SJSA1 (cell line): ENCODE measurements around the gene STK16. TPM values are rescaled to one million over a fixed set of nuclear protein-coding genes. Genes with fewer than 3 reads are reported as not detected.
"Not testable (repeated sequence)": the region's sequence is repeated elsewhere in the genome, so short reads cannot be mapped to it uniquely, and the experiment has no call there.

ENCODE experiments used
- DNase-seq, 2 experiments: peaks; one replicate each; pipeline ENCODE4 v3.0.0-alpha.2; 2015 to 2020; ENCODE audit warnings: low spot score in 2 of 2, low read depth in 1 of 2
- H3K27ac ChIP-seq: fragments of 250-450 bp; sonication (Bioruptor Pico); 2 replicates; pipeline ENCODE4 v1.5.1; 2020; ENCODE audit warnings: mild to moderate bottlenecking, moderate library complexity
- H3K27me3 ChIP-seq: fragments of 250-450 bp; sonication (Bioruptor Pico); replicated peaks from 2 replicates; pipeline ENCODE4 v1.5.1; 2020; ENCODE audit warnings: mild to moderate bottlenecking, moderate library complexity
- H3K36me3 ChIP-seq: fragments of 250-450 bp; sonication (Bioruptor Pico); 2 replicates; pipeline ENCODE4 v1.5.1; 2020; ENCODE audit warnings: mild to moderate bottlenecking
- H3K4me1 ChIP-seq: fragments of 250-450 bp; sonication (Bioruptor Pico); replicated peaks from 2 replicates; pipeline ENCODE4 v1.6.1; 2021; ENCODE audit warnings: mild to moderate bottlenecking
- H3K4me3 ChIP-seq: fragments of 250-450 bp; sonication (Bioruptor Pico); 2 replicates; pipeline ENCODE4 v1.5.1; 2020; ENCODE audit warnings: mild to moderate bottlenecking
- H3K9me3 ChIP-seq: fragments of 250-450 bp; sonication (Bioruptor Pico); replicated peaks from 2 replicates; pipeline ENCODE4 v1.5.1; 2020; ENCODE audit warnings: mild to moderate bottlenecking
- total RNA-seq: library from RNA; depleted of rRNA; stranded (reverse); fragments of >200 nt; shearing (Covaris generic); gene quantifications from 2 replicates; pipeline ENCODE4 v1.2.3, GENCODE V29; 2014

The STK16 gene
- total RNA-seq, 1 experiment from 2014 or later, result 18.6 TPM

- peaks cover 28% of the 10 kb centered on the region for H3K4me1 ChIP-seq
- H3K4me3 ChIP-seq, result peak within 1 kb of the TSS; percentile 19
- H3K36me3 ChIP-seq, result no peaks in the 10 kb centered on the region
- peaks cover 47% of the 10 kb centered on the region for H3K27me3 ChIP-seq
- H3K9me3 ChIP-seq, result peaks cover 4% of the 10 kb centered on the region
- peak in 1 of 2 experiments; percentile 55 for DNase-seq
- no peak within 1 kb of the TSS for H3K27ac ChIP-seq
Measured at GRCh38 chr2:219253753-219254589, 8.7 kb downstream of the STK16 start, which contains the start of gene TUBA4A. Gene TUBA4A (minus strand): TSS chr2:219253918. CDS start chr2:219253858, 60 bp downstream.

DNA sequence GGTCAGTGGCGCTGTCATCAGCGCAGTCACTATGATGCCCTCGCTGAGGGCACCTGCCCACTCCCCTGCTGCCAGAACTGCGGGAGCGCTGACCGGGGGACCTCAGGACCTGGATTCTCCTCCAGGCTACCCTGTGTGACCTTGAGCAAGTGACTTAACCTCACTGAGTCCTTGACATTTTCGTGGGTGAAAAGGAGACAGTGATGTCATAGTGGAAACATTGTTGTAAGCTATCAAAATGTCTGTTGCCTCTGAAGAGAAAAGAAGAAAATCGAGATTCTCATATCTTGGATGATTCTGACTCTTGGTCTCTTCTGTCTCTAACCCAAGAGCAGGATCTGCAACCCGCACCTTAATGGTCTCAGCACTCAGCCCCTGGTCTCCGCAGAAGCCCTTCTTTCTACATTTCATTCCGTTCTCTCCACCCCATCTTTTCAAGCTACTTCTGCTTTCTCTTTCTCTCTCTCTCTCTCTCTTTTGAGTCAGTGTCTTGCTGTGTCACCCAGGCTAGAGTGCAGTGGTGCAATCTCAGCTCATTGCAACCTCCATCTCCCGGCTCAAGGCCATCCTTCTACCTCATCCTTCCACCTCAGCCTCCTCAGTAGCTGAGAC, 9.4 kb downstream of the STK16 start:
- Histone ChIP-seq H3K27ac (no peak overlapping the region), H3K4me1 (peaks cover 21% of the 10 kb centered on the region), H3K4me3 (peak overlapping the region; percentile 19), H3K27me3 (peaks cover 49% of the 10 kb centered on the region), H3K9me3 (peaks cover 4% of the 10 kb centered on the region), H3K36me3 (no peaks in the 10 kb centered on the region)
- no peak for DNase-seq

DNA sequence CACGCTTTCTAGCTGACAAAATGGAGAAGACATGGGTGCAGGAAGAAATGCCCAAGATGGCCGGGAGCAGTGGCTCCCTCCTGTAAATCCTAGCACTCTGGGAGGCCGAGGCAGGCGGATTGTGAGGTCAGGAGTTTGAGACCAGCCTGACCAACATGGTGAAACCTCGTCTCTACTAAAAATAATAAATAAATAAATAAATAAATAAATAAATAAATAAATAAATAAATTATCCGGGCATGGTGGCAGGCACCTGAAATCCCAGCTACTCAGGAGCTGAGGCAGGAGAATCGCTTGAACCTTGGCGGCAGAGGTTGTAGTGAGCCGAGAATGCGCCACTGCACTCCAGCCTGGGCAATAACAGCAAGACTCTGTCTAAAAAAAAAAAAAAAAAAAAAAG, 13.7 kb downstream of the STK16 start:
- not testable (repeated sequence) for H3K4me1 ChIP-seq, H3K4me3 ChIP-seq, H3K36me3 ChIP-seq, H3K9me3 ChIP-seq, H3K27ac ChIP-seq, DNase-seq
- peaks cover 41% of the 10 kb centered on the region for H3K27me3 ChIP-seq

GRCh38 chr2:219261024-219261855, 16.0 kb downstream of the STK16 start:
- no peak overlapping the region for H3K27ac ChIP-seq
- H3K27me3 ChIP-seq, result peaks cover 20% of the 10 kb centered on the region
- no peak for DNase-seq
- H3K4me1 ChIP-seq, result no peaks in the 10 kb centered on the region
- no peaks in the 10 kb centered on the region; the same call in 1 of the 2 replicates for H3K9me3 ChIP-seq
- no peak overlapping the region for H3K4me3 ChIP-seq
- no peaks in the 10 kb centered on the region for H3K36me3 ChIP-seq

DNA sequence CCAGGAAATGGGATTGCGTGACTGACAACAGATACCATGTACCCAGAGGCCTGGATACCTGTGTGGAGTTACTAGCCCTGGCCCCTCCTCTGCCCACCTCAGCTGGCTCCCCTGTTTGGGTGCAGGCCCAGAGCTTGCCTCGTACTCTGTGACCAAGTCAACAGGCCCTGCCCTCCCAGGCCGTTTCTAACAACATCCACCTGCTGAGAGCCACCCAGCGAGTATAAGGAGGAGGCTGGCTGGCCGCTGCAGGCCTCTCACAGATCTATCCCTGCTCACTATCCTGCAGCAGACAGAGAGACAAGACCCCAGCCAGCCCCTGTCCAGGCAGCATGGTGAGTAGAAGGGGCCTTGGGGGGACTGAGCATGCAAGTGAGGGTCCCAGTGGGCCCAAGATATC, 21.0 kb downstream of the STK16 start:
- H3K4me1 ChIP-seq, result no peaks in the 10 kb centered on the region
- peaks cover 1% of the 10 kb centered on the region; the same call in 1 of the 2 replicates for H3K27me3 ChIP-seq
- H3K27ac ChIP-seq, result no peak overlapping the region
- no peak overlapping the region for H3K4me3 ChIP-seq
- no peak for DNase-seq
- H3K9me3 ChIP-seq, result no peaks in the 10 kb centered on the region; the same call in 1 of the 2 replicates
- no peaks in the 10 kb centered on the region for H3K36me3 ChIP-seq

- Histone ChIP-seq H3K27ac (no peak overlapping the region), H3K36me3 (no peaks in the 10 kb centered on the region), H3K27me3 (no peaks in the 10 kb centered on the region), H3K4me3 (no peak overlapping the region), H3K4me1 (no peaks in the 10 kb centered on the region), H3K9me3 (no peaks in the 10 kb centered on the region; the same call in 1 of the 2 replicates)
- no peak for DNase-seq
Measured at GRCh38 chr2:219266886-219267285, 21.6 kb downstream of the STK16 start.

DNA sequence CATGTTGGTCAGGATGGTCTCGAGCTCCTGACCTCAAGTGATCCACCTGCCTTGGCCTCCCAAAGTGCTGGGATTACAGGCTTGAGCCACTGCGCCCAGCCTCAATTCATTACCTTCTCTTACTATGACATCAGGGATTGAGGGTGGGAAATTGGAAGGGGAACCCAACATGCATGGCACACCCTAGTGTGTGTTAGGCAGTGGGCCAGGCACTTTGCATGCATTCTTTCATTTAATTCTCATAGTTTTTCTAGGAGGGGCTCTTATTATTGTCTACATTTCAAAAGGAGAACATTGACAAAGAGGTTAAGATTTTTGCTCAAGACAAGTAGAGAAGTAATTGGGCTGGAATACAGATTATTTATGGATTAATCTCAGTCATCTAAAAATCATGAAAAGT, 23.0 kb downstream of the STK16 start:
- DNase-seq, result no peak
- Histone ChIP-seq H3K9me3 (no peaks in the 10 kb centered on the region; the same call in 1 of the 2 replicates), H3K27me3 (no peaks in the 10 kb centered on the region), H3K27ac (no peak overlapping the region), H3K4me3 (no peak overlapping the region), H3K36me3 (no peaks in the 10 kb centered on the region), H3K4me1 (peaks cover 5% of the 10 kb centered on the region)

- H3K27me3 ChIP-seq, result no peaks in the 10 kb centered on the region
- no peak overlapping the region for H3K4me3 ChIP-seq
- peaks cover 17% of the 10 kb centered on the region for H3K4me1 ChIP-seq
- H3K36me3 ChIP-seq, result no peaks in the 10 kb centered on the region
- no peaks in the 10 kb centered on the region for H3K9me3 ChIP-seq
- H3K27ac ChIP-seq, result no peak overlapping the region
- DNase-seq, result no peak
Measured at GRCh38 chr2:219269362-219270054, 24.2 kb downstream of the STK16 start.

DNA sequence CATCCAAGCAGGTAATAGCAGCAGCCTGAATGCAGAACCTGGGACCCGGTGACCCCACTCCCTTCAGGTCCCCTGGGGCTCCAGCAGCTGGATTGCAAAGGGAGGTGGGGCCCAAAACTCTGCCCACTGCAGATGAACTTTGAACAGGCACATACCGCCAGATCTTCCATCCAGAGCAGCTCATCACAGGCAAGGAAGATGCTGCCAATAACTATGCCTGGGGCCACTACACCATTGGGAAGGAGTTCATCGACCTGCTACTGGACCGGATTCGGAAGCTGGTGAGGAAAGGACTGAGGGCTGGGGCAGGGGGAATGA, 24.7 kb downstream of the STK16 start:
- Histone ChIP-seq H3K4me1 (peaks cover 22% of the 10 kb centered on the region), H3K27me3 (no peaks in the 10 kb centered on the region), H3K36me3 (no peaks in the 10 kb centered on the region), H3K9me3 (no peaks in the 10 kb centered on the region), H3K27ac (no peak overlapping the region), H3K4me3 (no peak overlapping the region)
- no peak for DNase-seq

DNA sequence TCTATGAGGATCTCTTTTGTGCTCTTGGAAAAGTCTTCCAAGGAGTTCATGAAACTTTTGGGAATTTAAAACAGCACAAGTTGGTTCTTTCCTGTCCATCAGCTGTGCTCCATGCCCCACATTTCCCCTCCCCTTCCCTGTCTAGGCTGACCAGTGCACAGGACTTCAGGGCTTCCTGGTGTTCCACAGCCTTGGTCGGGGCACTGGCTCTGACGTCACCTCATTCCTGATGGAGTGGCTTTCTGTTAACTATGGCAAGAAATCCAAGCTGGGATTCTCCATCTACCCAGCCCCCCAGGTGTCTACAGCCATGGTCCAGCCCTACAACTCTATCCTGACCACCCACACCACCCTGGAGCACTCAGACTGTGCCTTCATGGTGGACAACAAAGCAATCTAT, 25.7 kb downstream of the STK16 start:
- H3K4me1 ChIP-seq, result peaks cover 25% of the 10 kb centered on the region
- no peak overlapping the region for H3K27ac ChIP-seq
- no peaks in the 10 kb centered on the region for H3K36me3 ChIP-seq
- no peaks in the 10 kb centered on the region for H3K9me3 ChIP-seq
- DNase-seq, result no peak
- no peak overlapping the region for H3K4me3 ChIP-seq
- no peaks in the 10 kb centered on the region for H3K27me3 ChIP-seq

DNA sequence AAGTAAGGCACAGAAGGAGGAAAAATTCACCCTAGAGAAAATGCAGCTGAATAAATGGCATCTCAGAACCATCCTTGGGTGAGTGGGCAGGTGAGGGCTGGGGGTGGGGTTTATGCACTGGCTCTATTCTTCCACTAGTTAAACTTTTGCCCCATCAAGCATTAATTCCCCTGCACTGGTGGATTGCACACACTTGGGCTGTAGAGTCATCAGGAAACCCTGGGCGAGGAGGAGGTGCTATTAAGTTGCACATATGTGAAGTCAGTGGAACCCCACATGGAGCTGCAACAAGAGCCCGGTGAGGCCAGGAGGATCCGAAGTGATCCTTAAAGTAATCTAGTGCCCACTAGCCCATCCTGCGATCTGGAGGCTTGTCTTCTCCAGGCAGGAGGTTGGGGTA, 27.1 kb downstream of the STK16 start:
- H3K36me3 ChIP-seq, result no peaks in the 10 kb centered on the region
- no peaks in the 10 kb centered on the region for H3K9me3 ChIP-seq
- H3K27me3 ChIP-seq, result no peaks in the 10 kb centered on the region
- peaks cover 25% of the 10 kb centered on the region for H3K4me1 ChIP-seq
- no peak overlapping the region for H3K27ac ChIP-seq
- H3K4me3 ChIP-seq, result no peak overlapping the region
- no peak for DNase-seq

GRCh38 chr2:219272995-219273394, 27.7 kb downstream of the STK16 start:
- no peak for DNase-seq
- H3K27ac ChIP-seq, result no peak overlapping the region
- H3K9me3 ChIP-seq, result no peaks in the 10 kb centered on the region
- no peaks in the 10 kb centered on the region for H3K36me3 ChIP-seq
- peaks cover 32% of the 10 kb centered on the region for H3K4me1 ChIP-seq
- H3K27me3 ChIP-seq, result no peaks in the 10 kb centered on the region
- H3K4me3 ChIP-seq, result no peak overlapping the region

- Histone ChIP-seq H3K4me3 (no peak overlapping the region), H3K27me3 (no peaks in the 10 kb centered on the region), H3K36me3 (no peaks in the 10 kb centered on the region), H3K27ac (peak overlapping the region; percentile 74), H3K4me1 (peaks cover 41% of the 10 kb centered on the region), H3K9me3 (no peaks in the 10 kb centered on the region)
- DNase-seq, result no peak
Measured at GRCh38 chr2:219273937-219274336, 28.7 kb downstream of the STK16 start.
